Measurements from ENCODE around the gene DIAPH3.

DNA sequence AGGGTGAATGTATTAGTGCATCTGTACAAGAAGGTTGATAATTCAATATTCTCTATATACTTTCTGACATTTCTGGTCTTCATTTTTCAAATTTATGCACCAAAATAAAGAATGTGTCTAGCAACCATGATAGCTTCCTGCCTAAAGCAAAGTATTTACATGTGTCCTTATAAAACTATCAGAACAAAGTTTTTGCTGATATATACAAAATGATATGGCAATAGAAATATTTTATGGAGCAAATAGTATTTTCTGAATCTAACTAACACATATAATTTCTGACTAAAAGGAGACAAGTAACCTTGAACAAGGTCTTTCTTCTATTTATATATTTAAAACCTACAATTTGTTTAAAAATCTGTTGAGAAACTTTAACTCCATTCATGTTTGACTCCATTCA, 184.9 kb downstream of the DIAPH3 start:
- no peak for TF ChIP-seq CTCF (IDR thresholded peaks at IDR 0.05)
- no peak for TF ChIP-seq POLR2AphosphoS5 (IDR thresholded peaks at IDR 0.05)
- no peak for TF ChIP-seq POLR2A (IDR thresholded peaks at IDR 0.05)

Measured in breast epithelium (tissue), 3 donors.